HL-60 (cell line): ENCODE measurements around the gene HSBP1.

Experiments used
- CTCF ChIP-seq: IDR thresholded peaks from one replicate; pipeline ENCODE4 v1.5.1; 2011; ENCODE audit warnings: low read length, control low read depth, inconsistent platforms; ENCODE audit not compliant: insufficient read depth
- GABPA ChIP-seq: IDR thresholded peaks from 2 replicates; pipeline ENCODE4 v1.6.1; 2012; ENCODE audit warnings: low read depth
- POLR2AphosphoS5 ChIP-seq: IDR thresholded peaks from 2 replicates; pipeline ENCODE4 v1.6.1; 2012; ENCODE audit warnings: low read depth
- REST ChIP-seq: IDR thresholded peaks from 2 replicates; pipeline ENCODE4 v1.6.1; 2012; ENCODE audit warnings: low read depth; ENCODE audit not compliant: insufficient replicate concordance
- SPI1 ChIP-seq: IDR thresholded peaks from 2 replicates; pipeline ENCODE4 v1.6.1; 2012; ENCODE audit warnings: low read depth, mild to moderate bottlenecking, borderline replicate concordance

GRCh38 chr16:83838151-83838550 lies 30.4 kb downstream of the HSBP1 start:
- no peak for TF ChIP-seq CTCF
- no peak for TF ChIP-seq POLR2AphosphoS5
- no peak for TF ChIP-seq GABPA
- TF ChIP-seq SPI1: no peak
- TF ChIP-seq REST: no peak
